GM12801 (cell line): ENCODE data around the gene HCRTR2.

Experiments
- TF ChIP-seq, protein P1 (sequence below): IDR thresholded peaks from one replicate; pipeline ENCODE4 v1.5.1; 2011; ENCODE audit warnings: control low read depth; ENCODE audit not compliant: insufficient read length; ENCODE audit errors: extremely low read depth

Gene HCRTR2

DNA sequence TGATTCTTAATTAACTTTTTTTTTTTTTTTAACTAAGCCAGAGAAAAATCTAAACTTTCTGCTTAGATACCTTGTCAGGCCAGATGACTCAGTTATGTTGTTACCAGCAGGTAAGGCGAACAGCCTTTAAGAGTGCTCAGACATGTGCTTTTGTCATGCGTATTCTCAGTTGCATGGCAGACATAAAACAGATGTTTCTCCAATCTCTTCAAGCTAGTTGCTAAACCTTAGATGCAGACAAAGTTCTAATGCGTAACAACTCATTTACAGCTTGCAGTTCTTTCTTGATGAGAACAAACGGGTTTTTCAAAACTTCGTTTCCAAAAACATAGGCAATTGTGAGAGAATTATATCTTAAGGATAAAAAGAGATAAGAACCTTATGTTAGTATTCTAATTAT lies 103.3 kb downstream of the HCRTR2 start:
- TF ChIP-seq, protein P1, sequence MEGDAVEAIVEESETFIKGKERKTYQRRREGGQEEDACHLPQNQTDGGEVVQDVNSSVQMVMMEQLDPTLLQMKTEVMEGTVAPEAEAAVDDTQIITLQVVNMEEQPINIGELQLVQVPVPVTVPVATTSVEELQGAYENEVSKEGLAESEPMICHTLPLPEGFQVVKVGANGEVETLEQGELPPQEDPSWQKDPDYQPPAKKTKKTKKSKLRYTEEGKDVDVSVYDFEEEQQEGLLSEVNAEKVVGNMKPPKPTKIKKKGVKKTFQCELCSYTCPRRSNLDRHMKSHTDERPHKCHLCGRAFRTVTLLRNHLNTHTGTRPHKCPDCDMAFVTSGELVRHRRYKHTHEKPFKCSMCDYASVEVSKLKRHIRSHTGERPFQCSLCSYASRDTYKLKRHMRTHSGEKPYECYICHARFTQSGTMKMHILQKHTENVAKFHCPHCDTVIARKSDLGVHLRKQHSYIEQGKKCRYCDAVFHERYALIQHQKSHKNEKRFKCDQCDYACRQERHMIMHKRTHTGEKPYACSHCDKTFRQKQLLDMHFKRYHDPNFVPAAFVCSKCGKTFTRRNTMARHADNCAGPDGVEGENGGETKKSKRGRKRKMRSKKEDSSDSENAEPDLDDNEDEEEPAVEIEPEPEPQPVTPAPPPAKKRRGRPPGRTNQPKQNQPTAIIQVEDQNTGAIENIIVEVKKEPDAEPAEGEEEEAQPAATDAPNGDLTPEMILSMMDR: no peak

DNA sequence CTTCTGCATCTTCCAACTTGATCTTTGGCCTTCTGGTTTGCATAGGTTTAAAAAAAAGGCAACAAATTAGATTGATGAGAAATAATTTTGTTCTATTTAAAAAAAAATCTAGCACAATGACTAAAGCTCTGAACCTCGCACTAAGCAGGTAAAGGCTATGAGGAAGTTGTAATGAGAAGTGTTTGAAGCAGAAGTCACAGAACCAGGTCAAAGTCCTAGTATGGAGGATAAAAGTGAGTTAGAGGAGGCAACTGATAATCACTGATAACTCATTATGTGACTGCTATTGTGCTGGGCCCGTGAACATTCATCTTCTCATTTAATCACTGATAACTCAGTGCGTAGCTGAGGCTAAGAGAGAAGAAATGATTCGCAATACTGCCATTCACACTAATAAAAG lies 106.9 kb downstream of the HCRTR2 start:
- TF ChIP-seq, protein P1: no peak

DNA sequence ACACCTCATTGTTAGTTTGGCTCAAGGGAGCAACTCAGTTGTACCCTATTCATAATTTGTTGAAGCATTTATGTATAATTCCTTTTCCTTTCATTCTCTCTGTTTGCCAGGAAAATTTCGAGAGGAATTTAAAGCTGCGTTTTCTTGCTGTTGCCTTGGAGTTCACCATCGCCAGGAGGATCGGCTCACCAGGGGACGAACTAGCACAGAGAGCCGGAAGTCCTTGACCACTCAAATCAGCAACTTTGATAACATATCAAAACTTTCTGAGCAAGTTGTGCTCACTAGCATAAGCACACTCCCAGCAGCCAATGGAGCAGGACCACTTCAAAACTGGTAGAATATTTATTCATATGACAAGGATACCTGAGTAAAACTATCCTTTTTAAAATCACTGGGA lies 107.8 kb downstream of the HCRTR2 start:
- TF ChIP-seq, protein P1: no peak

DNA sequence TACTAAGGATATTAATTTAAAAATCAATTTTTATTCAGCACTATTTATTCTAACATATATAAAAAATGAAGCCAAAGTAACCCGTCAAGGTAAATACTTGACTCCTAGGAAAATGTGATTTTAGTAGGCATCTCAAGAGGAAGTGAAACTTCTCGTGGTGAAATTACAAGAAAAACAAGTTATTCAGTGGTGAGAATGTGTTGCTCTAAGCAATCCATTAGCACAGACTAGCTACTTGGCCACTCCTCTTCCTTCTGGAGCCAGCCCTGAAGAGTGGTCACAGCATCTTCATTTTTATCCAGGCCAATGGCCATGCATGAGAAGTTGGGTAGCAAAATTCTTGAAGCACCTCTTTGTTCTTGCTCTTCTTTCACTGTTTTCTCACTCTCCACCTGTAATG lies 112.5 kb downstream of the HCRTR2 start:
- TF ChIP-seq, protein P1: no peak

DNA sequence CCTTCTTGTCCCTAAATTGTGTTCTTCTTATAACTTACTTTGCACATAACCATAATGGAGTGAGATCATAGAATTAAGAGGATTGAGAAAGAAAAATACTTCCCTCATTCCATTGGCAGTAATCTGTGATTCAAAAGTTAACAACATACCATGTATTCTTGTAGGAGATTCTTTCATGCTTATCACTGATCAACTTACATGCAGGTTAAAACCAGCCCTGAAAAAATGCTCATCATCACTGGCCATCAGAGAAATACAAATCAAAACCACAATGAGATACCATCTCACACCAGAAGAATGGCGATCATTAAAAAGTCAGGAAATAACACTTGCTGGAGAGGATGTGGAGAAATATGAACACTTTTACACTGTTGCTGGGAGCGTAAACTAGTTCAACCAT lies 116.4 kb downstream of the HCRTR2 start:
- TF ChIP-seq, protein P1: no peak

DNA sequence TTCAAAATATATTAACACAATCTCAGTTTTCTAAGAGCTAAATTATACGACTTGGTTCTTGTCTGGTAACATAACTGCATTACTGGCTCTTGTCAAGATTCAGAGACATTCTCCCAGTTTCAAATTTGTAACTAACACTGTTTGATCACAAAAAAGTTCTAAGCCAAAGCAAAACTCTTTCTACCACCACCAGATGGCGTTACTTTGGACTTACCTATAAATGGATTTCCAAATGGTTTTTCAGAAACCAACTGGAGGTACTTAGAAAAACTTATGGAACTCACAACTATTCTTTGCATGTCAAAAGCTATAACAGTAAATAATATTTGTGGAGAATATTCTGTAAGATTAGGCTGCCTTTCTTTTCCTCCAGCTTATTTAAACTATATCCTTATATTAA lies 118.8 kb downstream of the HCRTR2 start:
- TF ChIP-seq, protein P1: no peak

DNA sequence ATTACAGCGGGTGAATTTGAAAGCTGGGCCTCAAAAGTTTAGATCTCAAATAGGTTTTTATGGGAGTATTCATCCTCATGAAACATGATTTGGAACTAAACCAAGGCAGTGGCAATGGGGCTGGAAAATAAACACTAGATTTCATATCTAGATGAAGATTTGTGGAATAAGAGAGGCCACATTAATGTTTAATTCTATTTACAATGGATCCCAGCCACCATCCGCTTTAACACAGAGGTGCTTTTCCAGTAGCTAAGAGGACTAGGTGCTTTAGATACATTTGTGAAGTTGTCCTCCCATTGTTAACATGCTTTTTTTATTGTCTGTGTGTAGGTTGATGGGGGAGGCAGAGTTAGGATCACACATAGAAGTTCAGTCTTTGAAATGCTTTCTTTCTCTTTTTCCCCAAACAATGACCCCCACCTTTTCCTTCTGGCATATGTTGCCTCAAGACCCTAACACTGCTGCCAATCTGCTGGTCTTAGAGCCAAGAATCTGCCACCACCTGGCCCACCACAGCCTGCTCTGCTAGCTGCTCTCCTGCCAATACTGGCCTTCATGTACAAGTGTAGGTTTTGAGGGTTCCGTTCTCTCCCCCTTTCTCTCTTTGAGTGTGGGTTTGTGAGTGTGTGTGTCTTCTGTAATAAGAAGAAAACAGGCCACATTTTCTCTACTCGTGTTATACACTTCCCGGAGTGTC lies 125.1 kb downstream of the HCRTR2 start:
- TF ChIP-seq, protein P1: no peak

DNA sequence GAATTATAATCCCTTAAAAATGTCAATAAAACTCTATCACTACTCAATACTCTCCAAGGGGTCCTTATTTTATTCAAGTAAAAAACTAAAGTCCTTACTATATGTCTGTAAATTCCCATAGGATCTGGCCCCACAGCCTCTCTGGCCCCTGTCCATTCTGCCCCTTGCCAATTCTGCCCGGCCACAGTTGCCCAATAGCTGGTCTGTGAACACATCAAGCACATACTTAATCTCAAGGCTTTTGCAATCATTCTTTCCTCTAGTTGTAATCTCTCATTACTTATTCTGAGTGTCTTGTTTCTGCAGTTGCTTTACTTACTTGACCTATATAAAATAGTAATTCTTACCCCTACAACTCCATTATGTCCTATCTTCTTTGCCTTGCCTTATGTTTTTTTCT lies 130.4 kb downstream of the HCRTR2 start:
- TF ChIP-seq, protein P1: no peak
